Loucy (cell line): ENCODE data around the gene MCF2L.

Source experiments
- H2AFZ ChIP-seq: fragments of 200-600 bp; sonication (generic); 2 replicates; pipeline ENCODE4 v1.6.0; 2016; ENCODE audit warnings: antibody characterized with exemption, mild to moderate bottlenecking, low read length, moderate library complexity
- H3F3A ChIP-seq: fragments of 200-600 bp; 2 replicates; pipeline ENCODE4 v1.6.0; 2016; ENCODE audit warnings: antibody characterized with exemption, low read depth, mild to moderate bottlenecking
- H3K27me3 ChIP-seq: fragments of 200-600 bp; sonication (generic); 2 replicates; pipeline ENCODE4 v1.6.1; 2014; ENCODE audit warnings: low read length, mild to moderate bottlenecking; ENCODE audit not compliant: insufficient read depth, poor library complexity, severe bottlenecking
- H3K36me3 ChIP-seq: fragments of 200-600 bp; sonication (generic); 2 replicates; pipeline ENCODE4 v1.6.1; 2016; ENCODE audit warnings: low read length; ENCODE audit not compliant: insufficient read depth
- H3K4me1 ChIP-seq: fragments of 200-600 bp; sonication (generic); 2 replicates; pipeline ENCODE4 v1.5.1; 2014; ENCODE audit warnings: low read length, mild to moderate bottlenecking; ENCODE audit not compliant: insufficient read depth, poor library complexity, severe bottlenecking
- H3K4me2 ChIP-seq: fragments of 200-600 bp; sonication (generic); 2 replicates; pipeline ENCODE4 v1.6.0; 2014; ENCODE audit warnings: antibody characterized with exemption, low read length, low read depth, mild to moderate bottlenecking; ENCODE audit not compliant: poor library complexity, severe bottlenecking
- H3K4me3 ChIP-seq: fragments of 200-600 bp; sonication (generic); 2 replicates; pipeline ENCODE4 v1.5.1; 2014; ENCODE audit warnings: low read length, mild to moderate bottlenecking, mixed read lengths; ENCODE audit not compliant: poor library complexity, severe bottlenecking
- H3K79me2 ChIP-seq: fragments of 200-600 bp; sonication (generic); 2 replicates; pipeline ENCODE4 v1.6.1; 2014; ENCODE audit warnings: low read length; ENCODE audit not compliant: insufficient read depth
- H3K9ac ChIP-seq: fragments of 200-600 bp; sonication (generic); 2 replicates; pipeline ENCODE4 v1.6.0; 2014; ENCODE audit warnings: mild to moderate bottlenecking, low read depth, low read length, moderate library complexity; ENCODE audit not compliant: poor library complexity, severe bottlenecking
- H3K9me2 ChIP-seq: fragments of 200-600 bp; sonication (generic); replicated peaks from 2 replicates; pipeline ENCODE4 v1.6.1; 2016; ENCODE audit warnings: low read depth, low read length, mixed read lengths
- H3K9me3 ChIP-seq: fragments of 200-600 bp; sonication (generic); 2 replicates; pipeline ENCODE4 v1.6.1; 2014; ENCODE audit warnings: mild to moderate bottlenecking, antibody characterized with exemption, low read length, low read depth; ENCODE audit not compliant: insufficient read depth
- H4K20me1 ChIP-seq: fragments of 200-600 bp; sonication (generic); 2 replicates; pipeline ENCODE4 v1.6.0; 2014; ENCODE audit warnings: antibody characterized with exemption, low read length, mild to moderate bottlenecking; ENCODE audit not compliant: insufficient read depth, poor library complexity, severe bottlenecking
- EZH2phosphoT487 ChIP-seq: fragments of 200-600 bp; IDR thresholded peaks from 2 replicates; pipeline ENCODE4 v1.6.1; 2018; ENCODE audit warnings: antibody characterized with exemption, mild to moderate bottlenecking, moderate library complexity, borderline replicate concordance
- TF ChIP-seq, protein P1 (sequence below): fragments of 200-600 bp; sonication (generic); conservative IDR thresholded peaks from 2 replicates; pipeline ENCODE4 v1.5.1; 2014; ENCODE audit warnings: mild to moderate bottlenecking, antibody characterized with exemption, low read length

Gene MCF2L

DNA sequence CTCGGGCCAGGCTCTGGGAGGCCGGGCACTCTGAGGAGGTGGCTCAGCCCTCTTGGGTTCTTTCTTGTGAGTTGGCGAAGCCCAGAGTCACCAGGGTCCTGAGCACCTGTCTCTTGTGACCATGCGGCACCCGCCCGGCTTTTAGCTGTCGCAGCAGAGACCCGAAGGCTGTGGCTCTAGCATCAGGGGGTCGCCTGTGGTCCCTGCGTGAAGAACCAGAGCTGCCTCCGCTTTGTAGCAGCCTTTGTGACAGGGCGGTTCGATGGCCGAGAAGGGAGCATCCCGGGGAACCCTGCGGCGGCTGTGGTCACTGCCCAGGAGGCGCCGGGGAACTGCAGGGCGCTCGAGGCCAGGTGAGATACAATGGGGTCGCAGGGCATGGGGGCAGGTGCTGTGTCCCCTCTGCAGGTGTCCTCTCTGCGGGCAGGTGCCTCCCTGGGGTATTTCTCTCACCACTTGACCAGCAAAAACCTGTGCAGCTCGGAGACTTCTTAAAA lies 10.4 kb downstream of the MCF2L start:
- H3K36me3 ChIP-seq = no peaks in the 10 kb centered on the region
- H3K4me2 ChIP-seq = no peak overlapping the region
- no peak overlapping the region for H3K4me3 ChIP-seq
- no peaks in the 10 kb centered on the region for H3K79me2 ChIP-seq
- no peaks in the 10 kb centered on the region for H3F3A ChIP-seq
- no peak overlapping the region for H2AFZ ChIP-seq
- no peaks in the 10 kb centered on the region for H3K4me1 ChIP-seq
- H3K27me3 ChIP-seq = no peaks in the 10 kb centered on the region
- H3K9me3 ChIP-seq = no peaks in the 10 kb centered on the region
- no peaks in the 10 kb centered on the region for H3K9me2 ChIP-seq
- TF ChIP-seq, protein P1, sequence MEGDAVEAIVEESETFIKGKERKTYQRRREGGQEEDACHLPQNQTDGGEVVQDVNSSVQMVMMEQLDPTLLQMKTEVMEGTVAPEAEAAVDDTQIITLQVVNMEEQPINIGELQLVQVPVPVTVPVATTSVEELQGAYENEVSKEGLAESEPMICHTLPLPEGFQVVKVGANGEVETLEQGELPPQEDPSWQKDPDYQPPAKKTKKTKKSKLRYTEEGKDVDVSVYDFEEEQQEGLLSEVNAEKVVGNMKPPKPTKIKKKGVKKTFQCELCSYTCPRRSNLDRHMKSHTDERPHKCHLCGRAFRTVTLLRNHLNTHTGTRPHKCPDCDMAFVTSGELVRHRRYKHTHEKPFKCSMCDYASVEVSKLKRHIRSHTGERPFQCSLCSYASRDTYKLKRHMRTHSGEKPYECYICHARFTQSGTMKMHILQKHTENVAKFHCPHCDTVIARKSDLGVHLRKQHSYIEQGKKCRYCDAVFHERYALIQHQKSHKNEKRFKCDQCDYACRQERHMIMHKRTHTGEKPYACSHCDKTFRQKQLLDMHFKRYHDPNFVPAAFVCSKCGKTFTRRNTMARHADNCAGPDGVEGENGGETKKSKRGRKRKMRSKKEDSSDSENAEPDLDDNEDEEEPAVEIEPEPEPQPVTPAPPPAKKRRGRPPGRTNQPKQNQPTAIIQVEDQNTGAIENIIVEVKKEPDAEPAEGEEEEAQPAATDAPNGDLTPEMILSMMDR = no peak
- no peak for TF ChIP-seq EZH2phosphoT487
- no peak overlapping the region for H3K9ac ChIP-seq
- no peaks in the 10 kb centered on the region for H4K20me1 ChIP-seq

DNA sequence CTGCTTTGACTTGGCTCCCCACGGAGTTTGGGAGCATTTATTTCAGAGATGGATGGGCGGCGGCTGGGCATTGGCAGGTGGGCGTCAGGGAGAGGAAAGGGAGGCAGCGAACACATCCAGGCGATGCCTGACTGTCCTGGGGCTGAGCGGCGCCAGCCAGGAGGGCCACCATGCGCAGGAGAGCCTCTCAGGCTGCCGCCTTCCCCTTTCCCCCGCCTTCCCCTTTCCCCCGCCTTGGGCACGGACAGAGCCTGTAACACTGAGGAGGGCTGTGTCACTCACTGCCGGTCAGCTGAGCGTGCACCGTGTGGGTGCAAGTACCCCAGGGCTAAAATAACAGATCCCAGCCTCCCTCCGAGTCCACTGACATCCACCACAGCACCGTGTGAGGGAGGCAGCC lies 11.4 kb downstream of the MCF2L start:
- no peaks in the 10 kb centered on the region for H3K4me1 ChIP-seq
- H3F3A ChIP-seq = no peaks in the 10 kb centered on the region
- no peak overlapping the region for H3K4me3 ChIP-seq
- H3K9me2 ChIP-seq = no peaks in the 10 kb centered on the region
- TF ChIP-seq, protein P1 = no peak
- TF ChIP-seq EZH2phosphoT487 = no peak
- H2AFZ ChIP-seq = no peak overlapping the region
- H3K9me3 ChIP-seq = no peaks in the 10 kb centered on the region
- no peaks in the 10 kb centered on the region for H3K79me2 ChIP-seq
- H4K20me1 ChIP-seq = no peaks in the 10 kb centered on the region
- H3K27me3 ChIP-seq = no peaks in the 10 kb centered on the region
- H3K4me2 ChIP-seq = no peak overlapping the region
- H3K9ac ChIP-seq = no peak overlapping the region
- no peaks in the 10 kb centered on the region for H3K36me3 ChIP-seq

DNA sequence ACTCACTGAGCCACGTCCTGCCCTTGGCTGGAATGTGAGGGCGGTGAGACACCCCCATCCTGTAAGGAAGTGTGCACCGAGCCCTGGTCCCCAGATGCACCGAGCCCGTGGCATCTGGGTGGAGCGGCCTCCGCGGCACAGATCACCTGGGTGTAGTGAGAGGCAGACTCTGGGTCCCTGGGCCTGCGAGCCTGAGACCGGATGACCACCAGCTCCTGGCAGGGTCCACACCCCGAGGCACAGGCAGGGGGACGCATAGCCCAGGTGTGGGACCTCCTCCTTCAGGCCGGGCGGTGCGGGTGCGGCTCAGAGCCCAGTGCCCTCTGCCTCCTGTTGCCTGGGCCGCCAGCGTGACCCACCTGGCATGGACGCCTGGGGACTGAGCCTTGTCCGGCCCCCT lies 12.4 kb downstream of the MCF2L start:
- Histone ChIP-seq H3K4me2 (no peak overlapping the region), H3K4me1 (no peaks in the 10 kb centered on the region), H3K9ac (no peak overlapping the region), H3K79me2 (no peaks in the 10 kb centered on the region), H2AFZ (no peak overlapping the region), H3F3A (no peaks in the 10 kb centered on the region), H3K9me3 (no peaks in the 10 kb centered on the region), H3K36me3 (no peaks in the 10 kb centered on the region), H3K4me3 (no peak overlapping the region), H3K9me2 (no peaks in the 10 kb centered on the region), H3K27me3 (no peaks in the 10 kb centered on the region), H4K20me1 (no peaks in the 10 kb centered on the region)
- no peak for TF ChIP-seq EZH2phosphoT487
- TF ChIP-seq, protein P1 = no peak
